Caco-2 (cell line): ENCODE data around the gene TTK. TPM values are rescaled to one million over a fixed set of nuclear protein-coding genes. Genes with fewer than 3 reads are reported as not detected.

Source experiments
- BruUV-seq: library from RNA; stranded (reverse); fragments of 400-500 nt; replicated peaks from 2 replicates; lab custom pipeline; 2021; lab: Mats Ljungman, UMichigan
- CTCF ChIA-PET: fragments of 300-600 bp; sonication (Branson Sonifier 250); formaldehyde crosslinking; loops from one replicate; lab custom pipeline; 2022; ENCODE audit warnings: antibody characterized with exemption; lab: Charles Lee
- POLR2A ChIA-PET: fragments of 300-600 bp; sonication (Branson Sonifier 250); formaldehyde crosslinking; loops from one replicate; lab custom pipeline; 2022; ENCODE audit warnings: antibody characterized with exemption; lab: Charles Lee
- DNase-seq, 2 experiments: peaks; one replicate each; pipeline versions ENCODE4 v3.0.0 to v3.0.0-alpha.2; 2020 to 2022
- H3K27me3 ChIP-seq: replicated peaks from 2 replicates; pipeline ENCODE4 v1.6.0; 2011; ENCODE audit warnings: low read length; ENCODE audit not compliant: control insufficient read depth, insufficient read depth
- H3K36me3 ChIP-seq: 2 replicates; pipeline ENCODE4 v1.5.1; 2011; ENCODE audit warnings: low read length; ENCODE audit not compliant: control insufficient read depth, insufficient read depth
- H3K4me1 ChIP-seq: fragments of 250-450 bp; sonication (Bioruptor Pico); 2 replicates; pipeline ENCODE4 v1.5.1; 2020; ENCODE audit warnings: mild to moderate bottlenecking
- H3K4me3 ChIP-seq: 2 replicates; pipeline ENCODE4 v1.5.1; 2011; ENCODE audit warnings: low read depth, mild to moderate bottlenecking, control low read depth, low read length
- H3K9me3 ChIP-seq: fragments of 250-450 bp; sonication (Bioruptor Pico); 2 replicates; pipeline ENCODE4 v1.5.1; 2020; ENCODE audit warnings: mild to moderate bottlenecking, moderate library complexity
- H3K27ac Mint-ChIP-seq: one replicate; pipeline ENCODE4 v1.8.0; 2022; ENCODE audit warnings: mixed read lengths; ENCODE audit not compliant: unreplicated experiment
- H3K27me3 Mint-ChIP-seq: one replicate; pipeline ENCODE4 v1.8.0; 2022; ENCODE audit warnings: mixed read lengths; ENCODE audit not compliant: insufficient read depth, unreplicated experiment
- H3K36me3 Mint-ChIP-seq: one replicate; pipeline ENCODE4 v1.8.0; 2022; ENCODE audit warnings: mild to moderate bottlenecking, mixed read lengths; ENCODE audit not compliant: insufficient read depth, unreplicated experiment
- H3K4me1 Mint-ChIP-seq: one replicate; pipeline ENCODE4 v1.8.0; 2022; ENCODE audit warnings: low read depth, mixed read lengths; ENCODE audit not compliant: unreplicated experiment
- H3K4me3 Mint-ChIP-seq: one replicate; pipeline ENCODE4 v1.8.0; 2022; ENCODE audit warnings: mild to moderate bottlenecking, moderate library complexity, mixed read lengths; ENCODE audit not compliant: unreplicated experiment
- H3K9me3 Mint-ChIP-seq: one replicate; pipeline ENCODE4 v1.8.0; 2022; ENCODE audit warnings: mixed read lengths; ENCODE audit not compliant: unreplicated experiment
- CTCF ChIP-seq, 2 experiments: fragments of 200-600 bp in 1 of 2; IDR thresholded peaks; 1 replicate in 1 of 2; 2 replicates in 1 of 2; pipeline versions ENCODE4 v1.5.1 to v1.8.0; 2011 to 2022; ENCODE audit warnings: antibody characterized with exemption in 1 of 2, control low read depth in 1 of 2, inconsistent platforms in 1 of 2, low read depth in 1 of 2, low read length in 1 of 2, mild to moderate bottlenecking in 1 of 2, moderate library complexity in 1 of 2; ENCODE audit not compliant: insufficient read depth in 1 of 2, severe bottlenecking in 1 of 2, unreplicated experiment in 1 of 2
- intact Hi-C: fragments of 100-400 bp; cut with micrococcal nuclease; formaldehyde crosslinking; loops from one replicate; pipeline ENCODE4 v1.10.0; 2022; ENCODE audit not compliant: unreplicated experiment
- total RNA-seq: library from RNA; stranded (reverse); gene quantifications from 2 replicates; pipeline ENCODE4 v1.2.3, GENCODE V29; 2022

The TTK gene
- total RNA-seq, 1 experiment from 2014 or later: 40.0 TPM

- Histone ChIP-seq H3K4me1 (peaks cover 12% of the 10 kb centered on the region; the same call in 1 of the 2 replicates), H3K27me3 (no peaks in the 10 kb centered on the region), H3K9me3 (no peaks in the 10 kb centered on the region), H3K36me3 (no peaks in the 10 kb centered on the region; the same call in 1 of the 2 replicates), H3K4me3 (peak overlapping the region; percentile 93)
- Mint-ChIP-seq H3K27ac (peak overlapping the region; percentile 75), H3K4me3 (peak overlapping the region; percentile 86), H3K36me3 (peaks cover 32% of the 10 kb centered on the region), H3K4me1 (peaks cover 9% of the 10 kb centered on the region), H3K9me3 (no peaks in the 10 kb centered on the region), H3K27me3 (no peaks in the 10 kb centered on the region)
- POLR2A ChIA-PET: no interaction called here
- intact Hi-C loops: loop anchor here (2.0 kb wide), 1 partner anchor 57 kb away; no protein-coding TSS in a partner anchor
- DNase-seq: no peak
- no peak for TF ChIP-seq CTCF (IDR thresholded peaks at IDR 0.05; ENCODE audit: insufficient read depth in 1 of 2, low read depth in 1 of 2, low read length in 1 of 2, severe bottlenecking in 1 of 2, unreplicated experiment in 1 of 2)
- CTCF ChIA-PET: no interaction called here
- no TSS peak for BruUV-seq
These were observed 957 bp downstream of the TTK start for GRCh38 chr6:80005406-80005805.

GRCh38 chr6:80006541-80006940 is 2.1 kb downstream of the TTK start:
- H3K9me3 Mint-ChIP-seq: no peaks in the 10 kb centered on the region
- CTCF ChIA-PET: no interaction called here
- Histone ChIP-seq H3K4me3 (no peak overlapping the region), H3K4me1 (peaks cover 12% of the 10 kb centered on the region; the same call in 1 of the 2 replicates), H3K27me3 (no peaks in the 10 kb centered on the region), H3K9me3 (no peaks in the 10 kb centered on the region), H3K36me3 (no peaks in the 10 kb centered on the region; the same call in 1 of the 2 replicates)
- BruUV-seq: no TSS peak
- intact Hi-C loops: no loop called here
- H3K27ac Mint-ChIP-seq: no peak overlapping the region
- TF ChIP-seq CTCF (IDR thresholded peaks at IDR 0.05; ENCODE audit: insufficient read depth in 1 of 2, low read depth in 1 of 2, low read length in 1 of 2, severe bottlenecking in 1 of 2, unreplicated experiment in 1 of 2): no peak
- no peak for DNase-seq
- peaks cover 9% of the 10 kb centered on the region for H3K4me1 Mint-ChIP-seq
- POLR2A ChIA-PET: no interaction called here
- peaks cover 36% of the 10 kb centered on the region for H3K36me3 Mint-ChIP-seq
- no peak overlapping the region for H3K4me3 Mint-ChIP-seq
- H3K27me3 Mint-ChIP-seq: no peaks in the 10 kb centered on the region

GRCh38 chr6:80009531-80009930 is 5.1 kb downstream of the TTK start:
- Mint-ChIP-seq H3K4me3 (no peak overlapping the region), H3K4me1 (no peaks in the 10 kb centered on the region), H3K27ac (no peak overlapping the region), H3K36me3 (peaks cover 48% of the 10 kb centered on the region), H3K9me3 (no peaks in the 10 kb centered on the region), H3K27me3 (no peaks in the 10 kb centered on the region)
- BruUV-seq: no TSS peak
- POLR2A ChIA-PET: no interaction called here
- intact Hi-C loops: no loop called here
- no peaks in the 10 kb centered on the region for H3K27me3 ChIP-seq
- CTCF ChIA-PET: interaction anchor here (1.1 kb wide), 1 partner anchor 63 kb away, joined by 3 read pairs; no protein-coding TSS in a partner anchor
- H3K4me1 ChIP-seq: peaks cover 12% of the 10 kb centered on the region; the same call in 1 of the 2 replicates
- no peak for DNase-seq
- no peak overlapping the region for H3K4me3 ChIP-seq
- no peaks in the 10 kb centered on the region; the same call in 1 of the 2 replicates for H3K36me3 ChIP-seq
- H3K9me3 ChIP-seq: no peaks in the 10 kb centered on the region
- TF ChIP-seq CTCF (IDR thresholded peaks at IDR 0.05; ENCODE audit: insufficient read depth in 1 of 2, low read depth in 1 of 2, low read length in 1 of 2, severe bottlenecking in 1 of 2, unreplicated experiment in 1 of 2): no peak
